GM19023 (cell line): ENCODE results near the gene FUT8.
"Not testable (repeated sequence)": the region's sequence is repeated elsewhere in the genome, so short reads cannot be mapped to it uniquely, and the experiment has no call there.

Experiments
- ATAC-seq: cut with Tn5 transposase; IDR thresholded peaks from one replicate; pipeline ENCODE4 v1.9.1; 2021; ENCODE audit warnings: mild to moderate bottlenecking, moderate library complexity; ENCODE audit not compliant: unreplicated experiment

The FUT8 gene

GRCh38 chr14:65444230-65444629, 31.7 kb downstream of the FUT8 start:
- ATAC-seq: no peak

- ATAC-seq: no peak
Observed at GRCh38 chr14:65446159-65446558, 33.6 kb downstream of the FUT8 start.

- ATAC-seq: no peak
Observed at GRCh38 chr14:65449647-65450046, 37.1 kb downstream of the FUT8 start.

GRCh38 chr14:65453807-65454480, 41.4 kb downstream of the FUT8 start:
- ATAC-seq: no peak

- ATAC-seq: no peak
Observed at GRCh38 chr14:65456247-65456646, 43.7 kb downstream of the FUT8 start.

- no peak for ATAC-seq
Observed at GRCh38 chr14:65461730-65462129, 49.2 kb downstream of the FUT8 start.

- ATAC-seq: peak; percentile 56
Observed at GRCh38 chr14:65462411-65462810, 49.9 kb downstream of the FUT8 start.

- no peak for ATAC-seq
Observed at GRCh38 chr14:65465584-65465983, 53.1 kb downstream of the FUT8 start.

GRCh38 chr14:65467926-65468325, 55.4 kb downstream of the FUT8 start:
- ATAC-seq: not testable (repeated sequence)

GRCh38 chr14:65469903-65470302, 57.4 kb downstream of the FUT8 start:
- no peak for ATAC-seq

- peak; percentile 31 for ATAC-seq
Observed at GRCh38 chr14:65470404-65470880, 57.9 kb downstream of the FUT8 start.

GRCh38 chr14:65471038-65471878, 58.7 kb downstream of the FUT8 start:
- peak; percentile 76 for ATAC-seq

- no peak for ATAC-seq
Observed at GRCh38 chr14:65472189-65472588, 59.7 kb downstream of the FUT8 start.

GRCh38 chr14:65476273-65476941, 63.9 kb downstream of the FUT8 start:
- ATAC-seq: peak; percentile 81

GRCh38 chr14:65476942-65477318, 64.4 kb downstream of the FUT8 start:
- peak; percentile 35 for ATAC-seq

GRCh38 chr14:65478017-65478416, 65.5 kb downstream of the FUT8 start:
- no peak for ATAC-seq

- no peak for ATAC-seq
Observed at GRCh38 chr14:65478596-65478995, 66.1 kb downstream of the FUT8 start.

- no peak for ATAC-seq
Observed at GRCh38 chr14:65479386-65479785, 66.9 kb downstream of the FUT8 start.

GRCh38 chr14:65482757-65483438, 70.4 kb downstream of the FUT8 start:
- ATAC-seq: no peak

GRCh38 chr14:65483647-65484046, 71.1 kb downstream of the FUT8 start:
- no peak for ATAC-seq

GRCh38 chr14:65485516-65485915, 73.0 kb downstream of the FUT8 start:
- no peak for ATAC-seq
